ENCODE measurements around the gene ERVMER34-1. TPM values are rescaled to one million over a fixed set of nuclear protein-coding genes. Genes with fewer than 3 reads are reported as not detected.

ERVMER34-1 gene
- total and polyA plus RNA-seq, 11 donors, result 2.2 to 6.8 (median 4.6) TPM

GRCh38 chr4:52751487-52751911, 274 bp upstream of the ERVMER34-1 start:
- Histone ChIP-seq H3K27me3 (peaks cover 0 to 29% (median 4%) of the 10 kb centered on the region in 9 donors), H3K36me3 (no peaks in the 10 kb centered on the region), H3K4me3 (peak overlapping the region; percentile 39 to 77 (median 60)), H3K4me1 (peaks cover 0 to 25% (median 5%) of the 10 kb centered on the region in 12 donors), H3K9me3 (no peaks in the 10 kb centered on the region), H3K27ac (peak overlapping the region in 5 of 12 donors; percentile 14 to 58 (median 47))
- intact Hi-C loops (cut with DNase I), result no loop called here
- peak; percentile 48 to 84 (median 72) for DNase-seq
- TF ChIP-seq CTCF (IDR thresholded peaks at IDR 0.05), result no peak
- TF ChIP-seq POLR2A (IDR thresholded peaks at IDR 0.05), result no peak
- ATAC-seq, result peak; percentile 76 to 97 (median 94)
- WGBS, 4 donors, result 3 to 6% (median 5%) methylated on average over 8 to 26 of the region's 26 CpGs

GRCh38 chr4:52750213-52750612, 1.0 kb downstream of the ERVMER34-1 start:
- DNase-seq (no peak), ATAC-seq (no peak)
- Histone ChIP-seq H3K36me3 (no peaks in the 10 kb centered on the region), H3K9me3 (no peaks in the 10 kb centered on the region), H3K4me1 (peaks cover 0 to 18% (median 5%) of the 10 kb centered on the region in 12 donors), H3K27ac (no peak overlapping the region), H3K27me3 (peaks cover 0 to 29% (median 4%) of the 10 kb centered on the region in 9 donors), H3K4me3 (peak overlapping the region in 1 of 12 donors; percentile 77)
- intact Hi-C loops (cut with DNase I), result no loop called here
- WGBS, 4 donors, result 96 to 98% (median 96%) methylated on average over 11 of the region's 11 CpGs
- TF ChIP-seq POLR2A (IDR thresholded peaks at IDR 0.05) (no peak), CTCF (IDR thresholded peaks at IDR 0.05) (no peak)

GRCh38 chr4:52748432-52748831, 2.8 kb downstream of the ERVMER34-1 start:
- DNase-seq, result no peak
- TF ChIP-seq CTCF (IDR thresholded peaks at IDR 0.05) (no peak), POLR2A (IDR thresholded peaks at IDR 0.05) (no peak)
- H3K27ac ChIP-seq, result no peak overlapping the region
- H3K27me3 ChIP-seq, result peaks cover 0 to 29% (median 4%) of the 10 kb centered on the region in 9 donors
- no peaks in the 10 kb centered on the region for H3K36me3 ChIP-seq
- H3K4me1 ChIP-seq, result peaks cover 0 to 15% (median 5%) of the 10 kb centered on the region in 12 donors
- no peak for ATAC-seq
- H3K4me3 ChIP-seq, result no peak overlapping the region
- H3K9me3 ChIP-seq, result no peaks in the 10 kb centered on the region
- intact Hi-C loops (cut with DNase I), result no loop called here
- WGBS, 4 donors, result 95 to 97% (median 97%) methylated on average over 6 of the region's 6 CpGs

- 91 to 96% (median 93%) methylated on average over 5 of the region's 5 CpGs for WGBS, 4 donors
- no peaks in the 10 kb centered on the region for H3K36me3 ChIP-seq
- no peak overlapping the region for H3K27ac ChIP-seq
- no peaks in the 10 kb centered on the region for H3K4me1 ChIP-seq
- ATAC-seq, result no peak
- no peak for DNase-seq
- TF ChIP-seq POLR2A (IDR thresholded peaks at IDR 0.05) (no peak), CTCF (IDR thresholded peaks at IDR 0.05) (no peak)
- intact Hi-C loops (cut with DNase I), result no loop called here
- no peak overlapping the region for H3K4me3 ChIP-seq
- H3K9me3 ChIP-seq, result peaks cover 0 to 6% (median 0%) of the 10 kb centered on the region in 12 donors
- peaks cover 0 to 4% (median 0%) of the 10 kb centered on the region in 9 donors for H3K27me3 ChIP-seq
Observed at GRCh38 chr4:52744588-52744987, 6.6 kb downstream of the ERVMER34-1 start.

Data from heart left ventricle (tissue), 16 donors.